ENCODE results near the gene RAB1B.
A peak's percentile ranks its signal among the peaks of the same experiment; 100 is the strongest.

RAB1B gene

GRCh38 chr11:66287889-66288670, 19.6 kb downstream of the RAB1B start:
- Mint-ChIP-seq H3K36me3 (no peaks in the 10 kb centered on the region), H3K27ac (peak overlapping the region; percentile 84), H3K9me3 (no peaks in the 10 kb centered on the region), H3K4me1 (peaks cover 30% of the 10 kb centered on the region), H3K27me3 (peaks cover 7% of the 10 kb centered on the region), H3K4me3 (peak overlapping the region; percentile 92)
- ATAC-seq (ENCODE audit: low read depth) (no peak), DNase-seq (ENCODE audit: low spot score in 2 of 2) (no peak)

GRCh38 chr11:66288671-66289547, 20.5 kb downstream of the RAB1B start, which contains the start of gene YIF1A:
Gene YIF1A, minus strand, starts transcription at chr11:66289143. Its CDS starts 158 bp downstream, at chr11:66288985.
- H3K27ac Mint-ChIP-seq = peak within 1 kb of the TSS; percentile 84
- H3K27me3 Mint-ChIP-seq = peaks cover 12% of the 10 kb centered on the region
- DNase-seq (ENCODE audit: low spot score in 2 of 2) = peak; percentile 90 to 97
- H3K9me3 Mint-ChIP-seq = no peaks in the 10 kb centered on the region
- peak; percentile 88 for ATAC-seq (ENCODE audit: low read depth)
- peak within 1 kb of the TSS; percentile 92 for H3K4me3 Mint-ChIP-seq
- no peaks in the 10 kb centered on the region for H3K36me3 Mint-ChIP-seq
- H3K4me1 Mint-ChIP-seq = peaks cover 30% of the 10 kb centered on the region

GRCh38 chr11:66289548-66290329, 21.3 kb downstream of the RAB1B start:
- Mint-ChIP-seq H3K27me3 (peaks cover 14% of the 10 kb centered on the region), H3K9me3 (no peaks in the 10 kb centered on the region), H3K36me3 (no peaks in the 10 kb centered on the region), H3K27ac (peak overlapping the region; percentile 84), H3K4me3 (peak overlapping the region; percentile 92), H3K4me1 (peaks cover 28% of the 10 kb centered on the region)
- ATAC-seq (ENCODE audit: low read depth) (peak; percentile 29), DNase-seq (ENCODE audit: low spot score in 2 of 2) (no peak)

GRCh38 chr11:66290330-66290621, 21.8 kb downstream of the RAB1B start:
- H3K4me1 Mint-ChIP-seq = peaks cover 28% of the 10 kb centered on the region
- no peak for ATAC-seq (ENCODE audit: low read depth)
- peak overlapping the region; percentile 41 for H3K27ac Mint-ChIP-seq
- DNase-seq (ENCODE audit: low spot score in 2 of 2) = no peak
- H3K9me3 Mint-ChIP-seq = no peaks in the 10 kb centered on the region
- peaks cover 14% of the 10 kb centered on the region for H3K27me3 Mint-ChIP-seq
- no peaks in the 10 kb centered on the region for H3K36me3 Mint-ChIP-seq
- H3K4me3 Mint-ChIP-seq = peak overlapping the region; percentile 92

- no peak overlapping the region for H3K27ac Mint-ChIP-seq
- ATAC-seq (ENCODE audit: low read depth) = no peak
- no peaks in the 10 kb centered on the region for H3K36me3 Mint-ChIP-seq
- H3K9me3 Mint-ChIP-seq = no peaks in the 10 kb centered on the region
- no peak for DNase-seq (ENCODE audit: low spot score in 2 of 2)
- H3K4me3 Mint-ChIP-seq = peak overlapping the region; percentile 60
- peaks cover 17% of the 10 kb centered on the region for H3K27me3 Mint-ChIP-seq
- H3K4me1 Mint-ChIP-seq = peaks cover 26% of the 10 kb centered on the region
Measured at GRCh38 chr11:66291303-66291705, 22.9 kb downstream of the RAB1B start.

- Mint-ChIP-seq H3K27me3 (peaks cover 18% of the 10 kb centered on the region), H3K36me3 (no peaks in the 10 kb centered on the region), H3K9me3 (no peaks in the 10 kb centered on the region), H3K27ac (no peak within 1 kb of the TSS), H3K4me3 (peak within 1 kb of the TSS; percentile 60), H3K4me1 (peaks cover 26% of the 10 kb centered on the region)
- DNase-seq (ENCODE audit: low spot score in 2 of 2) = no peak
- ATAC-seq (ENCODE audit: low read depth) = no peak
Measured at GRCh38 chr11:66291706-66292542, 23.5 kb downstream of the RAB1B start, which contains the start of gene TMEM151A. Gene TMEM151A, plus strand, starts transcription at chr11:66291894. Its CDS starts 120 bp downstream, at chr11:66292014.

- ATAC-seq (ENCODE audit: low read depth) = no peak
- Mint-ChIP-seq H3K27ac (no peak overlapping the region), H3K9me3 (no peaks in the 10 kb centered on the region), H3K27me3 (peaks cover 18% of the 10 kb centered on the region), H3K4me1 (peaks cover 23% of the 10 kb centered on the region), H3K4me3 (peak overlapping the region; percentile 51), H3K36me3 (no peaks in the 10 kb centered on the region)
- no peak for DNase-seq (ENCODE audit: low spot score in 2 of 2)
Measured at GRCh38 chr11:66292543-66293332, 24.3 kb downstream of the RAB1B start.

GRCh38 chr11:66293352-66293751, 24.9 kb downstream of the RAB1B start:
- Mint-ChIP-seq H3K27me3 (peaks cover 18% of the 10 kb centered on the region), H3K27ac (no peak overlapping the region), H3K36me3 (no peaks in the 10 kb centered on the region), H3K9me3 (no peaks in the 10 kb centered on the region), H3K4me1 (peaks cover 22% of the 10 kb centered on the region), H3K4me3 (peak overlapping the region; percentile 1)
- no peak for DNase-seq (ENCODE audit: low spot score in 2 of 2)
- no peak for ATAC-seq (ENCODE audit: low read depth)

- Mint-ChIP-seq H3K27ac (no peak overlapping the region), H3K9me3 (no peaks in the 10 kb centered on the region), H3K27me3 (peaks cover 18% of the 10 kb centered on the region), H3K36me3 (no peaks in the 10 kb centered on the region), H3K4me3 (no peak overlapping the region), H3K4me1 (peaks cover 20% of the 10 kb centered on the region)
- no peak for DNase-seq (ENCODE audit: low spot score in 2 of 2)
- no peak for ATAC-seq (ENCODE audit: low read depth)
Measured at GRCh38 chr11:66293777-66294625, 25.6 kb downstream of the RAB1B start.

GRCh38 chr11:66294626-66295620, 26.5 kb downstream of the RAB1B start:
- H3K9me3 Mint-ChIP-seq = no peaks in the 10 kb centered on the region
- no peak for ATAC-seq (ENCODE audit: low read depth)
- H3K4me1 Mint-ChIP-seq = peaks cover 12% of the 10 kb centered on the region
- H3K36me3 Mint-ChIP-seq = no peaks in the 10 kb centered on the region
- H3K4me3 Mint-ChIP-seq = no peak overlapping the region
- no peak for DNase-seq (ENCODE audit: low spot score in 2 of 2)
- H3K27ac Mint-ChIP-seq = no peak overlapping the region
- peaks cover 18% of the 10 kb centered on the region for H3K27me3 Mint-ChIP-seq

- Mint-ChIP-seq H3K9me3 (no peaks in the 10 kb centered on the region), H3K27me3 (peaks cover 14% of the 10 kb centered on the region), H3K4me3 (no peak overlapping the region), H3K36me3 (no peaks in the 10 kb centered on the region), H3K27ac (no peak overlapping the region), H3K4me1 (peaks cover 4% of the 10 kb centered on the region)
- ATAC-seq (ENCODE audit: low read depth) (no peak), DNase-seq (ENCODE audit: low spot score in 2 of 2) (no peak)
Measured at GRCh38 chr11:66297610-66298009, 29.2 kb downstream of the RAB1B start.
